Cardiac ventricle fibroblast (primary cell): ENCODE data around the gene DEPDC4. TPM values are rescaled to one million over a fixed set of nuclear protein-coding genes. Genes with fewer than 3 reads are reported as not detected.

ENCODE experiments used
- total RNA-seq: library from RNA; depleted of rRNA; stranded (reverse); fragments of >200 nt; gene quantifications from 2 replicates; pipeline ENCODE4 v1.2.3, GENCODE V29; 2015

DEPDC4 gene
- total RNA-seq: not detected in 2 replicates

GRCh38 chr12:100266835-100267602 lies at the start of gene DEPDC4, which contains the start of gene SCYL2:
TSS of gene DEPDC4 (minus strand) at chr12:100267079. CDS start at chr12:100267076, 3 bp downstream.
TSS of gene SCYL2 (plus strand) at chr12:100267177. CDS start at chr12:100282971, 15,794 bp downstream.

GRCh38 chr12:100200463-100201181 lies 66.3 kb downstream of the DEPDC4 start, which contains the start of gene ACTR6:
TSS of gene ACTR6 (plus strand) at chr12:100200815. CDS start at chr12:100200852, 37 bp downstream.

Other genes with a start within 250 kb of the DEPDC4 start
- gene BLTP3B, start 124.2 kb downstream of the DEPDC4 start, total RNA-seq: 18.4 and 22.2 TPM in 2 replicates
- gene ACTR6, start 66.3 kb downstream of the DEPDC4 start, total RNA-seq: 10.1 and 16.4 TPM in 2 replicates
- gene SCYL2, start 98 bp upstream of the DEPDC4 start, total RNA-seq: 27.1 and 34.4 TPM in 2 replicates
- not detected in 2 replicates for gene SLC17A8, start 90.0 kb upstream of the DEPDC4 start, total RNA-seq
- gene NR1H4, start 206.8 kb upstream of the DEPDC4 start, total RNA-seq: not detected in 2 replicates